Activated CD8-positive, alpha-beta memory T cell treated with anti-CD3 and anti-CD28 coated beads, Interleukin-2, amount 50 U/mL, for 1 hour (primary cell): Measurements from ENCODE around the gene EEF1E1.

Experiments used
- DNase-seq: peaks from one replicate; pipeline ENCODE4 v3.0.0-alpha.2; 2020; ENCODE audit errors: extremely low read depth

EEF1E1 gene

DNA sequence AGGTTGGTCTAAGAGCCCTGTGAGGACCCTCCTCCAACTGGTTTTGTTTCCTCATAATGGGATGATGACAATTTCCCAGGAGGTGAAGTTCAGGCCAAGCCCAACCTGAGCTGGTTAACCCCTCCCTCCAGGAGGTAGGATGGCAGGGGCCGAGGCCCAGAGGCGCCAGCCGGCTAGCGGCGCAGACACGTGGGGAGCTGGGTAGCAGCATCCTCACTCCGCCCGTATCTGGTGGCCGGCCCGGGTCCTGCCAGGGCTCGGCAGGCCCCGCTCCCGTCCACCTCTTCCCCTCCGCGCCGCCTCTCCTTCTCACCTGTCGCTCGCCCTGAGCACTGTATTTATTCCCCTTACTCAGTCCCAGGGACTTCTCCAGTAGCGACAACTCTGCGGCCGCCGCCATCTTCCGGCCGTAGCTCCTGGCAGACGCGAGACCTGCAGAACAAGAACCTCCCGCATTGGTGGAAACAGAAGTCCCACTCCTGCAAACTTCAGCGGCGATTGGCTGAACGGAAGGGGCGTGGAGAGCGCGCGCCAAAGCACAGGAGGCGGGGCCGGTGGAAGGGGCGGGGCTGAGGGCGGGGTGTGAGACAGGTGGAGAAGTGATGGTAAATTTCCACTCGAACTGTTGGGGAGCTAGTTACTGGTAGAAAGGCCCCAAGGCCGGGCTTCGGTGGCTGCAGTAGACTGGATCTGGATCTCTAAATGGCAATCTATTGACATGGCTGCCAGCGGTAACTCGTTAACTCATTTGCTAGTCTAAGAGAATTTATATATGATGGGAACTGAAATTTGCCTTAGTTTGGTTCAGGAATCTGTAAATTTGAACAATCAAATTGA is at the start of gene EEF1E1:
Gene EEF1E1 (minus strand): TSS at position 427 of the 837 bp plus-strand sequence. CDS start 27 bp downstream, at position 400.
- peak; percentile 96 for DNase-seq

DNA sequence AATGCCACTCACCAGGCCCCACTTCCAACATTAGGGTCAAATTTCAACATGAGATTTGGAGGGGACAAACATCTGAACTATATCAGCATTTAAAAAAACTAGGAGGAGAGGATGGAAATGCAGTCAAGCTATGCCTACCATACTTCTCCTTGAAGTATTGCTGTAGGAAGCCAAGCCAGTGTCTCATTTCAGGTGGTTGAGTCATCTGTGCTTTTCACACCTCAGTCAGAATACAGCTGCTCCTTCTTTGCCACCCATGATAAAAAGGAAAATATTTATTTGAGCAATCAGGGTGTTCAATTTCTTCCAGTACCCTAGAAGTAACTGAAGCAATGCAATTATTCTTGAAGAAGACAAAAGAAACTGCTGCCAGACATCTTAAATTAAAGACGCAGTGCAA is 47.0 kb upstream of the EEF1E1 start:
- no peak for DNase-seq

DNA sequence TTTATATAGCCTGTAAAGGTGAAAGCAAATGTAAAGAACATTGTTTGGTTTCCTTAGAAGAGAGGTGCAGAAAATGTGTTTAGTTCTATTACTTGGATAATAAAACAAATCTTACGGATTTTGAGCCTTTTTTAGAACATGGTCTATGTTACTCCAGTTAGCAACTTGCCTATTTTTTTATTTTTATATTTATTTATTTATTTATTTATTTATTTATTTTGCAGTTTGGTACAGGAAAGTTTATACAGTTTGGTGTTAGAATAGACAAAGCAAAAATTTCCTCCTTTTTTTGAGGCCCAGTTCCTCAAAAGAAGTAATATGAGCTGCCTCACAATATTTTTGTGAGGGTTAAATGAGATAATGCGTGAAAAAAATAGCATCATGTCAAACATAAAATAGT is 41.6 kb upstream of the EEF1E1 start:
- no peak for DNase-seq

DNA sequence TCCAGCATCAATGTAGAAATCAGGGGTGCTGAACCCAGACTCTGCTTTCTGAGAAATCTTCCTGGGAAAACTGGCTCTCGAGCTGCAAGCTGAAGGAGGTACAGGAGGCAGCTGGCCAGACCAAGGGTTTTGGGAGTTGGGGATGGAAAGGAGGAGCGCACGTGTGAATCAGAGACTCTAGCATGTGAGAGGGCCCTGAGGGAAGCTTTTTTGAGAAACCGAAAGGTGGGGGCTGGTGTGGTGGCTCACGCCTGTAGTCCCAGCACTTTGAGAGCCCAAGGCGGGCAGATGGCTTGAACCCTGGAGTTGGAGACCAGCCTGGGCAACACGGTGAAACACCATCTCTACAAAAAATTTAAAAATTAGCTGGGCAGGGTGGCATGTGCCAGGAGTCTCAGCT is 37.1 kb upstream of the EEF1E1 start:
- DNase-seq = no peak

DNA sequence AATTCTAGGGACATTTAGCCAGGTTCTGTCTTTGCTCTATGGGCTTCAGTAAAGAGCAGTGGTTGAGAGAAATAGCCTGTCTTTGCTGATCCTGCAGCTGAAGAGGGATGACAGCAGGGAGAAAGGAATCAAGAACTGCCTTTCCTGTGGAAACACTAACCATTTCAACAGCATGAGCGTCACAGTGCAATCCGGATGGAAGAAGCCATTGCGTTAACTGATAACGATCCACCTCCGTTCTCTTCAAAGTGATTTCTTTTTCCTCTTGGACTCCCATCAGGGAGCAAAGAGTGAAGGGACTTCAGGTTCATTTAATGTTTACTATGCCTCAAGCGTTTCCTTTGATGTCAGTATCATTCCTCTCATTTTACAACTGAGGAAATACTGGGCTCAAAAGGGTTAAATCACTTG is 35.2 kb upstream of the EEF1E1 start:
- DNase-seq = no peak

DNA sequence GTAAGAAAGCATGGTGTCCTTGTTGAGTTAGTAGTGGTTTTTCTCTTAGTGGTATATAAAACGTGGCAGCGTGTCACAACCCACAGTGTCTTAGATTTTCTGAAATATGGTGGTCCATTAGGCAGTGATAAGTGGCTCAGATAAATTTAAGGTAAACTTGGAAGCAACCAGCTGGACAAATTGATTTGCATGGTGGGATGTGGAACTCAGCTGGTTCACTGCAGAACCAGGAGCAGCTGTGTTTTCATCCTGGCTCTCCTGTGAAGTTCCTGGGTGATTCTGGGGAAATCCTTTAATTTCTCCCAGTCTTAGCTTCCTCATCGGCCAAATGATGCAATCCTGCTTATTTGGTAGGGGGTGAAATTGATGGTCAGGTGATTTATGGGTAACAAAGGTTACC is 32.9 kb upstream of the EEF1E1 start:
- DNase-seq = no peak

DNA sequence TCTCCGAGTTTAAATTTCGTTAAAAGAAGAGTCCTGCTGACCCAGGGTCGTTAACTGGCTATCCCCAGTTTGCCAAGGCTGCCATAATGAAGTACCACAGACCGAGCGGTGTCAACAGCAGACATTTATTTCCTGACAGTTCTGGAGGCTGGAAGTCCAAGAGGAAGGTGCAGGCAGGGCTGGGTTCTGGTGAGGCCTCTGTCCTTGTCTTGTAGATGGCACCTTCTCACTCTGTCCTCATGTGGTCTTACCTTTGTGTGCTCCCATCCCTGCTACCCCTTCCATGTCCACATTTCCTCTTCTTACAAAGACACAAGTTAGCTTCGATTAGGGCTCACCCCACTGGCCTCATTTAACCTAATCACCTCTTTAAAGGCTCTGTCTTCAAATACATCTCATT is 29.8 kb upstream of the EEF1E1 start:
- no peak for DNase-seq

DNA sequence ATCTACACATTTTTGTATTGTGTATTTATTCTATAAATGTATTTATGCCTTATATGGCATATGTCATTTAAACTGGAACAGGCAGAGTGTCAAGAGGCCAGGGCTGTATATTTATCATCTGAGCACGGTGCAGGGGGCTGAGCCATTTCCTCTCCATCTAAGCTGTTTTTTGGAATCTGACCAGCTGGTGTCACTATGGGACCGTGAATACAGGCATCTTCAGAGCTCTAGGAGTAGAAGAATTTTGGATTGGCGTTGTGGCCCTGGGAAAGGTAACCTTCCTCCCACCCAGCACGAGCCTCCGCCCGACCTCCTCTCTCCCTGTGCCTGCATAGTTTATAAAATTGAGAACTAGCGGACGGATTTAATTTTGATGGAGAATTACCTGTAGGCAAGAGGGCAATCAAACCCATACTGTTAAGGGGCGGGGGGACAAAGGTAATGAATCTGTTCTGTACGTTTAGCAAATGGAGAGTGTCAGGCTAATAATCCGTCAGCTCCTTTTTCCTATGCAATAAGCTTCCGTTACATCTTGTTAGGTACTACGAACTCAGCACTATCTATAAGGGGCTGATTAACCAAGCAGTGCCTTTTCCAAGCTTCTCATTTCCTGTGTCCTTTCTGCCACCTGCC is 29.0 kb upstream of the EEF1E1 start:
- DNase-seq = peak; percentile 5

DNA sequence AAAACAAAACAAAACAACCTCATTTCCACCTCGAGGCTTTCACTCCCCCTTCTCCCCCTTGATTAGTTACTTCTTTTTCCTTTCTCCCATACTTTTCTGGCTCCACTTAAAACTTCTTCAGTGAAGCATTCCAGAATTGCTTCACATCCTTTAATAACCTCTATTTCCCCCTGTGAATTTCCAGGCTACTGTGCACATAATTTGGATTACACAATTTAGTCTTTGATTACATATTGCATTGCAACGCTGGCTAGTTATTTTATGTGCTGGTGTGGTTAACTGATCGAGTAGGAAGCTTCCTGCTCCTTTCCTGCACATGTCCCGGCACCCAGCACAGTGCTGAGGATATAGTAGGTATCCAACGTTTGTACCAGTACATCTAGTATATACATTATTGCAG is 28.1 kb upstream of the EEF1E1 start:
- no peak for DNase-seq

DNA sequence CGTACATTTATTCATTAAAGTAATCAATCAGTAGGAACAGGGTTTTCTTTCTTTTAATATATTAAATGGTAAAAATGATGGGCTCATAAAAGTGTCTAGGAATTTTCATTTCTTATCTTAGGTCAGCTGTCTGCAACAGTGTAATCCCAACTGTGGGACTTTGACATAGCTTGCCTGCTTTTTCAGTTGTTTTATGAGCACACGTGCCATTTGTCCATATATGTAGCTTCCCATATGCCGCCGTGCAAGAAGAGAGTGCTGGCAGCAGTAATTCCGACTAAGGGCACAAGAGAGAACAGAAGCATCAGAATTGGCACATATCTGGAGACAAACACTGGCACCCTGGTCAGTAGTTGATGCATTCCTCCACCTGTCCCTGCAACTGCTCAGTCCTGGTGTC is 20.9 kb upstream of the EEF1E1 start:
- no peak for DNase-seq

DNA sequence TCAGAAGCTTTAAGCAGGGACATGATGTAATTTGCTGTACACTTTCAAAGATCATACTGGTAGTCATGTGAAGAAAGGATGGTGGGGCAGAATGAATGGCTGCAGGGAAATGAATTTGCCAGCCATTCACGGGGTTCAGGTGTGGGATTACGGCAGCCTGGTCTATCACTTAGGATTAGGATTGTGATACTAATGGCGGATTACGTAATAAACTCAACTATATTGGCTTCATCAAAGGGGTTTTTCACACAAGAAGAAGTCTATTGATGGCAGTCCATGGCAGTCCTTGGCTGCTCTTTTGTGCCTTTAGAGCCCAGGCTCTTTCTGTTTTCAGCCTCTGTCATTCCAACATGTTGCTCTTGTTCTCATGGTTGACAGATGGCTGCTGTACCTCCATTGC is 12.6 kb upstream of the EEF1E1 start:
- no peak for DNase-seq

DNA sequence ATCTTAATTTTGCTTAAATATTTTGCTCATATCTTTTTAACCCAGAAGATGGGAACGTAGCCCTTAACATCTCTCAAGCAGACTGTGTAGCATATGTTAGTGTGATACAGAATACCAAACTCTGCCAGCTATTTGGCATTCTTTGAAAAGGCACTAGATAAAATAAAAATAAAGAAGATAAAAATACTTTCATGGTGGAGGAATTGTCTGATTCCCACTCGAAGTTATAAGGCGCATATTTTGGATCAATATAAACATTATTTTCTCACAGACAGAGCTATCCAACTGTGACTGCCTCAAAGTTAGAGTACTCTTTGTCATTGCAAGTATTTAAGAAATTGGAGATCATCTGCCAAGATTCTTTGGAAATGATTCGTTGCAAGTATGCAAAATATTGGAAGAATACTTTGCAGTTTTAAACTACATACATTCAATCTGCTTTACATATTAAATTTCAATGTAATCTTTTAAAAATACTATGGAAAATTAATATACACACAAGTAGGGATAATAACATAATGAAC is 10.8 kb upstream of the EEF1E1 start:
- no peak for DNase-seq

DNA sequence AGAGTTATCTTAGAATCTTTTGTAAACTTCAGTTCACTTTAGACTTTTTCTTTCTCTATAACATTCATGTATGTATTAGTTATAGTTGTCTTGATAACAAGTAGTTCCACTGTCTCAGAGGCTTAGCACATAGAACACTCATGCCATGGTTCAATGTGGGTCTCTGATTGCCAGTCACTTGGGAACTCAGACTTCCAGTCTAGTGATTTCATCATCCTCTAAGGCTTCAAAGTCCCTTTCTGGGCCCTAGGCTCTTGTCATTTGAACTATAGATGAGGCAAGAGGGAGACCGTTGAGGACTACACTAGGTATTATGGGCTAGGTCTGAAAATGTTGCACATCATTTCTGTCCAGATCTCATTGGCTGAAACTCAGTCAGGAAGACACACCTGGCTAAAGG is 8.4 kb upstream of the EEF1E1 start:
- DNase-seq = no peak

DNA sequence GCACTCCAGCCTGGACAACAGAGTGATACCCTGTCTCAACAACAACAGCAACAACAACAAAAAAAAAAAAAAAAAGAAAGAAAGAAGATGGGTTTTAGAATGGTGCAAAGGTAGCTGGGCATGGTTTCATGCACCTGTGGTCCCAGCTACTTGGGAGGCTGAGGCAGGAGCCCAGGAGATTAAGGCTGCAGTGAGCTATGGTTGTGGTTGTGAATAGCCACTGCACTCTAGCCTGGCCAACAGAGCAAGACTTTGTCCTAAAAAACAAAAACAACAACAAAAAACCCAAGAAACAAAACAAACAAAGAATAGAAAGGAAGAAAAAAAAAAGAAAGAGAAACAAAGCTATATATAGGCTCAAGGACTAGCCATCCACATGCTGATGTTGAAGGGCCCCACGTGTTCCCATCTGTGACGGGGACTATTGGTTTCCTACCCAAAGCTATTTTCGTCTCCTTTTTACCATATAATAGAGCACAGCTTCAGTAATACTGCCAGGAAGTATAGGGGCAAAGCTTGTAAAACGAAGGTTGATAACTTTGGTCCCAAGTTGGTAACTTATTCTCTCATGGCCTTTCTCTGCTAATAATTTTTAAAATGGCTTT is 7.9 kb upstream of the EEF1E1 start:
- DNase-seq = no peak

DNA sequence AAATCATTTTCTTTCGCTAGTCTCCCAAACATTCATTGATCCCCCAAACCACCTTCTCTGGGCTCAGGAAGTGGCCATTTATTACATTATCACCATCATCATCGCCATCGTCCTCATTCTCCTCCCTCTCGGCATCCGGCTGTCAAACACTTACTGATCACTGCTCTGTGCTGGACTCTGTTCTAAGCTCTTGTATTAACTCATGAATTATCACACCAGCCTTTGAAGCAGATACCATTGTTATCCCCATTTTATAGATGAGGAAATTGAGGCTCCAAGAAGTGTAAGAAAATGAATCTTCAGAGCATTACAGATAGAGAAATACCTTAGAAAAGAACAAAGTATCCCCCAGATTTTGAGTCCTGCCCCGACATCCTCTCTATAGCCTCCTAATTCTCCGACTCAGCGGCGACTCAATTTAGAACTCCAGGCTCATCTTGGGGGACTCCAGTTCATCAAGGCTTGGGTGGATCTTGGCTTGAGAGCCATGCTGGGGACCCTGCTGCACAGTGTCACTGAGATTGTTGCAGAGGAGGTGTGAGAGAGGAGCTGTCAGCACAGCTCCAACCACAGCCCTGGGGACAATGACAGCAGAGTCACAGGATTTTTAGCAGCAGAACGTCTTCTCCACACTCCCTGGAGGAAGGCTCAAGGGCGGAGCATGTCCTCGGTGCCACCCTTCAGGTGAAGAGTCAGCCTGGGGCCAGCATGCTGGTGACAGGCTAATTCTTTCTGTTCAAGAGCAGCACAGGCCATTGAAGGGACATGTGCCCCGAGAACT is 6.6 kb upstream of the EEF1E1 start:
- DNase-seq = no peak

DNA sequence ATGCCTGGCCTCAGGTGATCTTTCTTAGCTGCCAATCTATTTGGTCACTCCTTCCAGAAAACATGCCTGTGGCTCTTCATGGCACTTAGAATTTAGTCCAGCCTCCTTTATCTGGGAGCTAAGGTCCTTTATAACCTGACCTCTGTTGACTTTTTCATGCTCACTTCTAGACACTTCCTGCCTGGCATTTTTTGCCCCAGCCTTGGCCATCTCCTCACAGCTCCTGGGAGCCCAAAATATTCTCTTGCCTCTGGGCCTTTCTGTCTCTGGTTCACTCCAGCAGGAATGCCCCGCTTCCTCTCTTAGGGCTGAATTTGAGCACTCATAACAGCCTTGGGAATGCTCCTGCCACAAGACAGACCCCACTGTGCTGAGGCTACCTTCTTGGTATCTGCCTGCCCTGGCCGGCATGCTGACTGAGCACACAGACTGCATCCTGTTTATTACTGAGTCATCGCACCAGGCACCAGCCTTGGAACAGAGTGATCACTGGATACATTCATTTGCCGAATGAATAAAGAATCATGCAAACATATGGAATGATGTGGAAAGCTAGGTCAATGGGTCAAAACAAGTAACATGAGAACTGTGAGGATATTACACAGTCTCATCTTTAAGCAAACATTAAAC is 5.8 kb upstream of the EEF1E1 start:
- DNase-seq = no peak

DNA sequence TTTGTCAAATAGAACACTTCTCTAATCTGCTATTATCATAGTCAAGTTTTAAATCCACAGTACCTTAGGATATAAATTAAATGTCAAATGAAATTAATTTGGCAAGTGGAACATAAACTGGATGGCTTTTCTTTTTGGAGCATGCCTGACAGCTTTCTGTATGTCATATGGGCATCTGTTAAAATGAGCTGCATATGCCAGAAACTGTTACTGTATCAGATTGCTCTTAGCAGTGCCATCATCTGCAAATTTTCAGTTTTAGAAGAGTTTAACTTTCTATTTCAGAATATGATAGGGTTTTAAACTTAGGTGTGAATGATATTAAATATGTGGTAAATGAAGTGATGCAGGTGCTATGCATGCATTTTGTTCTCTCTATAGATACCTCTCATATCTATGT is 3.4 kb upstream of the EEF1E1 start:
- DNase-seq = no peak

DNA sequence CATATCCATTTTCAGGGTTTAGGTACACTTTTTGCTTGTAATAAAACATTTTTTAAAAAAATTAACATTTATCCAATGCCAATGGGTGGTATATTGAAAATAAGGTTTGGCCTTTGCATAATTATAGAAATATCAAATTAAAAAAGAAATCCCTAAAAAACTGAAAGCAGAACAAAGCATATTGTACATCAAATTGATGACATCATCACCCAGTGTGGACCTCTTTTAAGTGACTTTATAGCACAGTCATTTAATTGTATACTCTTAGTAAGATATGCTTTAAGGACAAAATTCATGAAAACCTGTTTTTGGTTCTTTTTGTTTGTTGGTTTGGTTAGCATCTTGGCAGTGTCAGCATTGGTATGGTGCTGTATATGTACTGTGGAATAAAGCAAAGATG is 1.4 kb upstream of the EEF1E1 start:
- DNase-seq = no peak

DNA sequence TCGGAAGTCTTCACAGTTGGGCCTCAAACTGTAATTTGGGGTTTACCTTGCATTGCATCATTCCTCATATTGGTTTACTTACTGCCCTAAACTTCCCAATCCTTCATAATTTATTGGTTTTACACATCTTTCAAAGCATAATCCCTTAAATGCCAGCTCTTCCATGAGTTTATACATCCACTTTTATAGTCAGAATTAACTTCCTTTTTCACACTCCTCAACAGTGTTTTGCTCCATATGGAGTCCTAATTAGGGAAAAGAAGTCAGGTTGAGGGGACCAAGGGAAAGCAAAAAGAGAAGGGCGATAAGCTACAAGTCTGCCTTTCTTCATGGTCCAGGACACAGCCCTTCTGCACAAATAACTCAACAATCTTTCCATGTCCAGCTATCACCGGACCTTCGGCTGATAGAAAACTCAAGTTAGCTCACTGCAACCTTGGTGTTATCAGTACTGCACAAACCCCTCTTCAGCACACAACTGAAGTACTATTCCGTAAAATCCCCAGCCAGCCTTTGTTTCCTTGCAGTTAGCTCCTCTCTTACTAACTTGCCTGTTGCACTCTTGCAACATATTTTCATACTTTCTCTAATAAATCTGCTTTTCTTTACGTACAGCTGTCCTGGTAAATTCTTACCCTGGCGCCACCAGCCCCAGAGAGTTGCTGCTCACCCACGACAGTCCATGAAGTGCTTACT is 2.0 kb downstream of the EEF1E1 start:
- no peak for DNase-seq

DNA sequence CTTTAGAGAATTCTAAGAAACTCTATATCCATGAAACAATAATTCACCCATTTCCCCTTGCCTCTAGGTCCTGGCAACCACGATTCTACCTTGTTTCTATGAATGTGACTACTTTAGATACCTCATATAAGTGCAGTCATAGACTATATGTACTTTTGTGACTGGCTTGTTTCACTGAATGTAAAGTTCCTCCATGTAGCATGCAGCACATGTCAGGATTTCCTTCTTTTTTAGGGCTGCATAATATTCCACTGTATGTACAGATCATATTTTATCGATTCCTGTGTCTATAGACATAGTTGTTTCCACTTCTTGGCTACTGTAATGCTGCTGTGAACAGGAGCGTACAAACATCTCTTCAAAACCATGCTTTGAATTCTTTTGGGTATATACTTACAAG is 11.7 kb downstream of the EEF1E1 start:
- no peak for DNase-seq

DNA sequence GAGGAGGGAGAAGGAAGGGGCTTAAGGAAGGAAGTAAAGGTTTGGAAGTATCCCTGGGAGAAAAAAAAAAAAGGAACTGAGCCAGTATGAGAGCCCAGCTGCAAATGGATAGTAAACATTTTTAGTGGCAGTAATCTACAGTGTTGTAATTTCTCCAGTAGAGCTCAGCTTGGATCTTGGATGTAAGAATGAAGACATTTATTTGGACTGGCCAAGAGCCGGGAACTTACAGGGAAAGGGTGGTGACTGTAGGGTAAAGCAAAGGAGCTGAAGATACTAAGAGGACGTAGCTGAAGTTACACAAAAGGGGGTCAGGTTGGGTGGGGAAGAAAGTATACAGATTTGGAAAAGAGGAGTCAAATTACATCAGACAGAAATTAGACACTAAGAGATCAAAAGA is 13.5 kb downstream of the EEF1E1 start:
- no peak for DNase-seq
